ENCODE results near the gene ZCCHC17.

DNA sequence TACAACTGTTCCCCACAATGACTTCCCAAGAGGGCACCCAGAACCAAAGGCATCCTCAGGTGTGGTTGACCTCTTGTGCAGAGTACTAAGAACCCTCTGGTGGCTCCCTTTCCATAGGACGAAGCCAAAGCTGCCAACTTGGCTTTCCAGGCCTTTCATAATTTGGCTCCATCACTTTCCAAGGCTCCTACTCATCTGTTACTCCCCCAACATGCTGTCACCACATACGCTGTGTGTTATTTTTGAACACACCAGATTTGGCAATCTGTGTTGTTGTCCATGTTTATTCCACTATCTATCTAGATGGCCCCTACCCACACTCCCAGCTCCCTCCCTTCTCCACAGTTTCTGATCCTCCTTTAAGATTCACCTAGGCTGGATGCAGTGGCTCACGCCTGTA is 47.0 kb upstream of the ZCCHC17 start:
- TF ChIP-seq, protein P1, sequence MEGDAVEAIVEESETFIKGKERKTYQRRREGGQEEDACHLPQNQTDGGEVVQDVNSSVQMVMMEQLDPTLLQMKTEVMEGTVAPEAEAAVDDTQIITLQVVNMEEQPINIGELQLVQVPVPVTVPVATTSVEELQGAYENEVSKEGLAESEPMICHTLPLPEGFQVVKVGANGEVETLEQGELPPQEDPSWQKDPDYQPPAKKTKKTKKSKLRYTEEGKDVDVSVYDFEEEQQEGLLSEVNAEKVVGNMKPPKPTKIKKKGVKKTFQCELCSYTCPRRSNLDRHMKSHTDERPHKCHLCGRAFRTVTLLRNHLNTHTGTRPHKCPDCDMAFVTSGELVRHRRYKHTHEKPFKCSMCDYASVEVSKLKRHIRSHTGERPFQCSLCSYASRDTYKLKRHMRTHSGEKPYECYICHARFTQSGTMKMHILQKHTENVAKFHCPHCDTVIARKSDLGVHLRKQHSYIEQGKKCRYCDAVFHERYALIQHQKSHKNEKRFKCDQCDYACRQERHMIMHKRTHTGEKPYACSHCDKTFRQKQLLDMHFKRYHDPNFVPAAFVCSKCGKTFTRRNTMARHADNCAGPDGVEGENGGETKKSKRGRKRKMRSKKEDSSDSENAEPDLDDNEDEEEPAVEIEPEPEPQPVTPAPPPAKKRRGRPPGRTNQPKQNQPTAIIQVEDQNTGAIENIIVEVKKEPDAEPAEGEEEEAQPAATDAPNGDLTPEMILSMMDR (IDR thresholded peaks at IDR 0.05; ENCODE audit: low read length): no peak
- TF ChIP-seq EZH2phosphoT487 (IDR thresholded peaks at IDR 0.05; ENCODE audit: low read length) (no peak), EZH2 (optimal IDR thresholded peaks at IDR 0.05; ENCODE audit: low read depth, low read length) (no peak)

Measured in MM.1S (cell line).